HG03469 (cell line): Measurements from ENCODE around the gene STAB1.

Experiments used
- ATAC-seq: cut with Tn5 transposase; IDR thresholded peaks from one replicate; pipeline ENCODE4 v1.9.1; 2021; ENCODE audit warnings: mild to moderate bottlenecking, moderate library complexity, moderate number of reproducible peaks; ENCODE audit not compliant: unreplicated experiment

The STAB1 gene

DNA sequence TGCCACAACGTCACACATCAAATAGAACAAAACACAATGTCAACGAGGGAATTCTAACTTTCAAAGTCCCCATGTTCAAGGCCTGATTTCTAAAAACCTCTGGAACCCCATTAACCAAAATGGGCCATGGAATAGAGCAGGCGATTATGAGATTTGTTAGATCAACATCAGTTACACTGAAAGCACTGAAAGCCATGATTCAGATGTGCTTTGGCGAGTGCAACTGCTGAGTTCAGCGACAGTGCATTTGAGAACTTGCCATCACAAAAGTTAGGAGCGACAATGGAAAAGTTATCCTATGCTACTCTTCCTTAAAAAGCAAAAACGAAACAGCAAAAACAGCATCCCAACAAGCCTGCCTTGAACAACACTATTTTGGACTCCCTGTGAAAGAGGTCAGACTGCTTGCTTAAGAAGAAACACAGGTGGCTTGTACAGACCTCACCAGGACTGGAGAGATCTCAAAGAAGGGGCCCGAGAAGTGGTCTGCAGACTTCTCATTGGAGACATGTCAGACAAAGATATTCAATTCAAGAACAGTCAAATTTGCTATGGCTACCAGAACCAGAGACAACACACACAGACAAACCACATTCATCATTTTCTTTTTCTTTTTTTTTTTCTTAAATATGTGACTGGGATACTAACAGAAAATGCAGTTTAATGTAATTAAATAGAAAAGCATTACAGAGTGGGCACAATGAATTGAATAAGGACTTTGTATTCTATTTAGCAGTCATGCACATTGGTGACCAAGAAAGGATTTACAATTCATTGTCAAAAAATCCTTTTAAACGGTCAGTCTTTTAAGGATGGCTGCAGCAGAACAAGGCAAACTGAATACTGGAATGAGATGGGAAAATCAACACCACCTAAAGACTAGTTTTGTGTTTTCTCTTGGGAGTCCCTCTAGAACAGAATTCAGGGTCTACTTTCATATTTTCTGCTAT is 62.1 kb downstream of the STAB1 start:
- ATAC-seq = no peak

- no peak for ATAC-seq
Measured at GRCh38 chr3:52558436-52558835, 63.3 kb downstream of the STAB1 start.

GRCh38 chr3:52561028-52561747 is 66.0 kb downstream of the STAB1 start:
- no peak for ATAC-seq

- no peak for ATAC-seq
Measured at GRCh38 chr3:52563984-52564383, 68.8 kb downstream of the STAB1 start.

DNA sequence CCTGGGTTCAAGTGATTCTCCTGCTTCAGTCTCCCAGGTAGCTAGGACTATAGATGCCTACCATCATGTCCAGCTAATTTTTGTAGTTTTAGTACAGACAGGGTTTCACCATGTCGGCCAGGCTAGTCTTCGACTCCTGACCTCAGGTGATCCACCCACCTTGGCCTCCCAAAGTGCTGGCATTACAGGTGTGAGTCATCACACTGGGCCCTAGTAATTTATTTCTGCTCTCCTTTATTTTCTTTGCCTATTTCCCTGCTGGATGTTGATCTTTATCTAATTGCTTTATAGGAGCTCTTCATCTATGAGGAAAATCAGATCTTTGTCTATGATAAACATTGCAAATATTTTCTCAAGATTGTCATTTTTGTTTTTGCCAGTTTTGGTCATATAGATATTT is 72.9 kb downstream of the STAB1 start:
- no peak for ATAC-seq

- no peak for ATAC-seq
Measured at GRCh38 chr3:52570076-52570475, 74.9 kb downstream of the STAB1 start.

GRCh38 chr3:52572221-52572620 is 77.1 kb downstream of the STAB1 start:
- ATAC-seq = no peak
